K562 (cell line): ENCODE measurements around the gene MPIG6B. TPM values are rescaled to one million over a fixed set of nuclear protein-coding genes. Genes with fewer than 3 reads are reported as not detected.

Experiments
- ATF7 ChIP-seq: fragments of 450-650 bp; IDR thresholded peaks from 2 replicates; pipeline ENCODE4 v1.7.1; 2014; ENCODE audit warnings: mild to moderate bottlenecking, moderate library complexity
- BHLHE40 ChIP-seq: IDR thresholded peaks from 2 replicates; pipeline ENCODE4 v1.6.1; 2011; ENCODE audit warnings: low read length, improper control_type of control experiment
- CREM ChIP-seq: IDR thresholded peaks from 2 replicates; pipeline ENCODE4 v1.6.1; 2014; ENCODE audit warnings: antibody characterized with exemption, low read depth
- E4F1 ChIP-seq: fragments of 250-450 bp; sonication (Bioruptor Pico); IDR thresholded peaks from 2 replicates; pipeline ENCODE4 v1.5.0; 2021; ENCODE audit warnings: mild to moderate bottlenecking, borderline replicate concordance
- FOXA3 ChIP-seq, 2 experiments: fragments of 450-650 bp in 1 of 2; sonication (generic) in 1 of 2; formaldehyde crosslinking; IDR thresholded peaks in 1 of 2; conservative IDR thresholded peaks in 1 of 2; 2 replicates each; pipeline versions ENCODE4 v1.4.0 to v1.8.0; 2020 to 2022; ENCODE audit warnings: mild to moderate bottlenecking in 2 of 2, missing genetic modification reagents in 1 of 2
- JUND ChIP-seq, 2 experiments: IDR thresholded peaks; 2 replicates in 1 of 2; 3 replicates in 1 of 2; pipeline ENCODE4 v1.6.1; 2011; ENCODE audit warnings: borderline replicate concordance in 2 of 2, low read depth in 2 of 2, low read length in 2 of 2, improper control_type of control experiment in 1 of 2, missing biosample characterization in 1 of 2, missing genetic modification characterization in 1 of 2, missing genetic modification reagents in 1 of 2
- LCOR ChIP-seq: sonication (generic); formaldehyde crosslinking; IDR thresholded peaks from 2 replicates; pipeline ENCODE4 v1.8.0; 2022; ENCODE audit warnings: mild to moderate bottlenecking, missing genetic modification reagents
- PCBP1 ChIP-seq: fragments of 200-400 bp; formaldehyde crosslinking; IDR thresholded peaks from 2 replicates; pipeline ENCODE4 v1.6.1; 2018; ENCODE audit warnings: mild to moderate bottlenecking, low read depth, low read length; ENCODE audit not compliant: poor library complexity, severe bottlenecking
- RFX5 ChIP-seq: IDR thresholded peaks from 2 replicates; pipeline ENCODE4 v1.6.1; 2011; ENCODE audit warnings: low read depth, mild to moderate bottlenecking, improper control_type of control experiment, low read length
- RNF219 ChIP-seq: fragments of 250-450 bp; sonication (Bioruptor Pico); IDR thresholded peaks from 2 replicates; pipeline ENCODE4 v1.5.0; 2022; ENCODE audit warnings: mild to moderate bottlenecking
- XRCC3 ChIP-seq: fragments of 450-650 bp; IDR thresholded peaks from 2 replicates; pipeline ENCODE4 v1.6.1; 2017; ENCODE audit warnings: mild to moderate bottlenecking, moderate library complexity
- ZNF124 ChIP-seq: sonication (generic); formaldehyde crosslinking; IDR thresholded peaks from 2 replicates; pipeline ENCODE4 v1.8.1; 2022; ENCODE audit warnings: missing genetic modification reagents
- ZNF217 ChIP-seq: sonication (generic); formaldehyde crosslinking; IDR thresholded peaks from 2 replicates; pipeline ENCODE4 v1.8.0; 2022; ENCODE audit warnings: mild to moderate bottlenecking, missing genetic modification reagents
- ZNF384 ChIP-seq: IDR thresholded peaks from 2 replicates; pipeline ENCODE4 v1.6.1; 2012; ENCODE audit warnings: low read depth, low read length, improper control_type of control experiment
- polyA plus RNA-seq, 8 experiments: library from polyadenylated mRNA; depleted of rRNA in 4 of 8; stranded (reverse) in 5 of 8; unstranded in 3 of 8; fragments of >200 nt; fragmentation: Nextera tagmentation in 2 of 8; fragmentation: Illumina TruSeq in 1 of 8; extraction: Ambion mirVana in 2 of 8; extraction: Trizol in 1 of 8; gene quantifications; 2 replicates each; pipeline versions ENCODE4 v1.2.1 to v1.2.3, GENCODE V29; 2011 to 2014; ENCODE audit warnings: inconsistent platforms in 1 of 8, missing spikeins in 1 of 8
- total RNA-seq, 7 experiments: library from RNA; depleted of rRNA in 6 of 7; stranded (reverse); fragments of >200 nt in 6 of 7; fragmentation: Illumina TruSeq in 2 of 7; extraction: Trizol in 2 of 7; gene quantifications; 2 replicates each; pipeline versions ENCODE4 v1.2.1 to v1.2.3, GENCODE V29; 2011 to 2021; ENCODE audit warnings: low replicate concordance in 1 of 7
- TF ChIP-seq, protein P1 (sequence below): sonication (generic); formaldehyde crosslinking; IDR thresholded peaks from 2 replicates; pipeline ENCODE4 v1.8.0; 2023; ENCODE audit warnings: mild to moderate bottlenecking, missing genetic modification reagents

Gene MPIG6B
- total and polyA plus RNA-seq, 9 of the 15 experiments (the other 6 are each of a cell fraction or from before 2014, with no cell fraction given), result 0.11 to 1.2 (median 0.28) TPM; not detected in 1

- TF ChIP-seq E4F1 (CRISPR knock-in tag) (no peak), FOXA3 (CRISPR knock-in tag; conservative IDR thresholded peaks at IDR 0.05 in 1 of 2, IDR thresholded peaks at IDR 0.05 in 1 of 2) (no peak), XRCC3 (no peak), CREM (no peak), ZNF124 (CRISPR knock-in tag) (no peak), BHLHE40 (peak; percentile 69; the same call in 1 of the 2 replicates), RFX5 (no peak), JUND (IDR thresholded peaks at IDR 0.05; ENCODE audit: borderline replicate concordance, low read depth, low read length) (peak; percentile 60), JUND (tag; IDR thresholded peaks at IDR 0.05; ENCODE audit: borderline replicate concordance, low read depth, low read length) (0 out of 3 replicates have a peak, but pooled peaks have one; percentile 23), ZNF384 (peak; percentile 81), LCOR (no peak), ATF7 (no peak), ZNF217 (CRISPR knock-in tag) (no peak), RNF219 (no peak), PCBP1 (no peak)
- TF ChIP-seq, protein P1, sequence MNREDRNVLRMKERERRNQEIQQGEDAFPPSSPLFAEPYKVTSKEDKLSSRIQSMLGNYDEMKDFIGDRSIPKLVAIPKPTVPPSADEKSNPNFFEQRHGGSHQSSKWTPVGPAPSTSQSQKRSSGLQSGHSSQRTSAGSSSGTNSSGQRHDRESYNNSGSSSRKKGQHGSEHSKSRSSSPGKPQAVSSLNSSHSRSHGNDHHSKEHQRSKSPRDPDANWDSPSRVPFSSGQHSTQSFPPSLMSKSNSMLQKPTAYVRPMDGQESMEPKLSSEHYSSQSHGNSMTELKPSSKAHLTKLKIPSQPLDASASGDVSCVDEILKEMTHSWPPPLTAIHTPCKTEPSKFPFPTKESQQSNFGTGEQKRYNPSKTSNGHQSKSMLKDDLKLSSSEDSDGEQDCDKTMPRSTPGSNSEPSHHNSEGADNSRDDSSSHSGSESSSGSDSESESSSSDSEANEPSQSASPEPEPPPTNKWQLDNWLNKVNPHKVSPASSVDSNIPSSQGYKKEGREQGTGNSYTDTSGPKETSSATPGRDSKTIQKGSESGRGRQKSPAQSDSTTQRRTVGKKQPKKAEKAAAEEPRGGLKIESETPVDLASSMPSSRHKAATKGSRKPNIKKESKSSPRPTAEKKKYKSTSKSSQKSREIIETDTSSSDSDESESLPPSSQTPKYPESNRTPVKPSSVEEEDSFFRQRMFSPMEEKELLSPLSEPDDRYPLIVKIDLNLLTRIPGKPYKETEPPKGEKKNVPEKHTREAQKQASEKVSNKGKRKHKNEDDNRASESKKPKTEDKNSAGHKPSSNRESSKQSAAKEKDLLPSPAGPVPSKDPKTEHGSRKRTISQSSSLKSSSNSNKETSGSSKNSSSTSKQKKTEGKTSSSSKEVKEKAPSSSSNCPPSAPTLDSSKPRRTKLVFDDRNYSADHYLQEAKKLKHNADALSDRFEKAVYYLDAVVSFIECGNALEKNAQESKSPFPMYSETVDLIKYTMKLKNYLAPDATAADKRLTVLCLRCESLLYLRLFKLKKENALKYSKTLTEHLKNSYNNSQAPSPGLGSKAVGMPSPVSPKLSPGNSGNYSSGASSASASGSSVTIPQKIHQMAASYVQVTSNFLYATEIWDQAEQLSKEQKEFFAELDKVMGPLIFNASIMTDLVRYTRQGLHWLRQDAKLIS (CRISPR knock-in tag), result no peak
These were observed 48.8 kb downstream of the MPIG6B start (continued) for GRCh38 chr6:31771992-31772358.
